Measurements from ENCODE around the gene CCNI.

Gene CCNI

DNA sequence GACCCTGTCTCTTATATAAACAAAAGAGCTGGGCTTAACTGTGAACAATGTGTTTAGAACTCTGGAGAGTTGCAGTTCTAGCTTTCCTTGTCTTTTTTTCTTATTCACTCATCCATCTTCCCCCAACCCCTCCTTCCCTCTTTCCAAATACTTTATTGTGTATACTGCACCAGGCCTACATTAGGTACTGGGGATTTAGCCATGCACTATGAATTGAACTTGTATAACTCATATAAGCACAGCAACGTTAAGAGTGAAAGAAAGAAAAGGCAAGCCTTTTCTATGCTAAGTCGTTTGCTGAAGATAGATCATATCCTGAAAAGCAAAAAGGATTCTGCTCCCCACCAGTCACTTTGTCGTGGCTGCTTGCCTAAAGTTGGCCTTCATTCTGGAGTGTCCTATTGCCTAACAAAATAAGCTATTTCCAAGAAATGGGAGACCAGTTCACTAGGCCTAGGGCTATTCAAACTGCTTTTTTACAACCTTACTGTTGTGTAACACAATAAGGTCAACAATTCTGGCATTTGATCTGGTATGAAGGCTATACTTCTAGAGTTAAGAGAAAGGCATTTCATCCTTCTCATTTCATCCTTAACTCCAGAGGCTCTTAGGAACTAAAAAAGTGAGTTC is 32.2 kb downstream of the CCNI start:
- no peak for TF ChIP-seq EZH2 (IDR thresholded peaks at IDR 0.05; ENCODE audit: borderline replicate concordance, low read length)
- TF ChIP-seq, protein P1, sequence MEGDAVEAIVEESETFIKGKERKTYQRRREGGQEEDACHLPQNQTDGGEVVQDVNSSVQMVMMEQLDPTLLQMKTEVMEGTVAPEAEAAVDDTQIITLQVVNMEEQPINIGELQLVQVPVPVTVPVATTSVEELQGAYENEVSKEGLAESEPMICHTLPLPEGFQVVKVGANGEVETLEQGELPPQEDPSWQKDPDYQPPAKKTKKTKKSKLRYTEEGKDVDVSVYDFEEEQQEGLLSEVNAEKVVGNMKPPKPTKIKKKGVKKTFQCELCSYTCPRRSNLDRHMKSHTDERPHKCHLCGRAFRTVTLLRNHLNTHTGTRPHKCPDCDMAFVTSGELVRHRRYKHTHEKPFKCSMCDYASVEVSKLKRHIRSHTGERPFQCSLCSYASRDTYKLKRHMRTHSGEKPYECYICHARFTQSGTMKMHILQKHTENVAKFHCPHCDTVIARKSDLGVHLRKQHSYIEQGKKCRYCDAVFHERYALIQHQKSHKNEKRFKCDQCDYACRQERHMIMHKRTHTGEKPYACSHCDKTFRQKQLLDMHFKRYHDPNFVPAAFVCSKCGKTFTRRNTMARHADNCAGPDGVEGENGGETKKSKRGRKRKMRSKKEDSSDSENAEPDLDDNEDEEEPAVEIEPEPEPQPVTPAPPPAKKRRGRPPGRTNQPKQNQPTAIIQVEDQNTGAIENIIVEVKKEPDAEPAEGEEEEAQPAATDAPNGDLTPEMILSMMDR (IDR thresholded peaks at IDR 0.05; ENCODE audit: low read length): no peak
- no peak overlapping the region for H3K27ac ChIP-seq (ENCODE audit: low read depth, low read length, poor library complexity, severe bottlenecking)
- H3K79me2 ChIP-seq (ENCODE audit: insufficient read depth, low read length): no peaks in the 10 kb centered on the region
- H3K9ac ChIP-seq (ENCODE audit: low read length): no peak overlapping the region
- H3K9me2 ChIP-seq (ENCODE audit: low read depth, low read length): no peaks in the 10 kb centered on the region
- no peak overlapping the region for H2AFZ ChIP-seq (ENCODE audit: low read length)
- no peaks in the 10 kb centered on the region for H3K4me1 ChIP-seq (ENCODE audit: insufficient read depth, low read length, severe bottlenecking)
- H3K4me3 ChIP-seq (ENCODE audit: low read depth, low read length, poor library complexity, severe bottlenecking): no peak overlapping the region
- H3K9me3 ChIP-seq (ENCODE audit: low read length): no peaks in the 10 kb centered on the region
- peaks cover 42% of the 10 kb centered on the region for H3K36me3 ChIP-seq (ENCODE audit: insufficient read depth, low read length)
- no peaks in the 10 kb centered on the region for H4K20me1 ChIP-seq (ENCODE audit: insufficient read depth, low read length)
- H3K27me3 ChIP-seq (ENCODE audit: insufficient read depth, low read length): no peaks in the 10 kb centered on the region
- H3K4me2 ChIP-seq (ENCODE audit: low read length): no peak overlapping the region
- 0 out of 2 replicates have a peak, but pooled peaks cover 3% of the 10 kb centered on the region for H3F3A ChIP-seq (ENCODE audit: insufficient read depth, low read length)

DNA sequence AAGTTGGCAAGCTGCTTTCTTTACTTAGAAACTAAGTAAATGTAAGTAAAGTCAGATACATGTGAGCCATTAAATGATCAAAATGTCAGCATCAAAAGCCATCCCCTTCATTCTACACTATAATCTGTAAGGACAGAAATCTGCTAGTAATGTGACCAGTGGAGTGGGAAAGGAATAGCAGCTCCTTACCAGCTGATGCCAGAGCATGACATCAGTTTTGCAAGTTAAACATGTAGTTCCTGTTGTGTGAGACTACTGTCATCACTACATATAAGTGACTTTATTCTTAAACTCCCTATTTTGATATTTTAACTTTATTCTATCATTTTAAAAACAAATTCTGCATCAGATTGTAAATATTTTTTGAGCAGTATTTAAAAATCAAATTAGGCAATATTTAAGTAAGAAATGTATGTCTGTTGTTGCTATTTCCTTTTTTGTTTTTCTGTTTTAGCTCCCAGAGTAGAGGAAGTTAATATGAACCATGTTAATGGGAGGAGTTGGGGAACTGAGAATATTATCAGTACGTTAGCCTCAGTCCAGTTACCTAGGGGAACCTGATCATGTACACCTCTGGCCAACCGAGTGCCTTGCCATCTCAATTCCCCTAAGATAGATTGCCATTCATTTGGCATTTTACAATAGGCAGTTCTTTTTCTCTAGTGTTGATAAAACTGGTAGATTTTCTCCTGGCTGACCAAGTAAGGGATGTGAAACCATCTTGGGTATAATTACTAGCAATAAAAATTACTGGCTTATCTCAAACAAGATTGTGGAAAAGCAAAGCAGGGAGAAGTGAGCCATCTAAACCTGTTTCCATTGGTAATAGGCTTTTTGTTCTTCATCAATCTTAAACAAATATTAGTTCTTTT is 34.7 kb downstream of the CCNI start:
- Histone ChIP-seq H3K27ac (ENCODE audit: low read depth, low read length, poor library complexity, severe bottlenecking) (no peak overlapping the region), H3K9ac (ENCODE audit: low read length) (no peak overlapping the region)

DNA sequence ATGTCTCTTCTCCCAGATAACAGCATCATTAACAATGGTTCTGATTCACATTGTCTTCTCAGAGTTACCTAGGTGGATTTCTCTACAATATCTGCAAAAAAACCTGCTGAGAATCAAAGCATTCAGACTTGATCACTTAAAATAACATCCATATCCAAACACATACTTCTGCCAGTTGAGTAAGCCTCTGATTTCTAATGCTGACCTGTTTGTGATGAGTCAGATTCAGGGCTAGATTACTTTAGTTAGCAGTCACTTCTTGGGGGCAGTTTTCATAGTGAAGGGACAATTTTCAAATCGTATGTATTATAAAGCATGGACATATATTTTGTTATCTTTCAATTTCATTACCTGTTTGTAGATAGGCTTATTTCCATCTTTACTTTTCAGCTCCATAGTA is 35.5 kb downstream of the CCNI start:
- Histone ChIP-seq H3K4me3 (ENCODE audit: low read depth, low read length, poor library complexity, severe bottlenecking) (no peak overlapping the region), H3K27me3 (ENCODE audit: insufficient read depth, low read length) (no peaks in the 10 kb centered on the region), H3K9me2 (ENCODE audit: low read depth, low read length) (no peaks in the 10 kb centered on the region), H3K36me3 (ENCODE audit: insufficient read depth, low read length) (peaks cover 13% of the 10 kb centered on the region; the same call in 1 of the 2 replicates), H3K27ac (ENCODE audit: low read depth, low read length, poor library complexity, severe bottlenecking) (no peak overlapping the region), H3F3A (ENCODE audit: insufficient read depth, low read length) (0 out of 2 replicates have a peak, but pooled peaks cover 3% of the 10 kb centered on the region), H3K4me1 (ENCODE audit: insufficient read depth, low read length, severe bottlenecking) (no peaks in the 10 kb centered on the region), H3K9ac (ENCODE audit: low read length) (no peak overlapping the region), H2AFZ (ENCODE audit: low read length) (no peak overlapping the region), H3K9me3 (ENCODE audit: low read length) (no peaks in the 10 kb centered on the region), H3K79me2 (ENCODE audit: insufficient read depth, low read length) (no peaks in the 10 kb centered on the region), H3K4me2 (ENCODE audit: low read length) (no peak overlapping the region), H4K20me1 (ENCODE audit: insufficient read depth, low read length) (no peaks in the 10 kb centered on the region)
- no peak for TF ChIP-seq EZH2 (IDR thresholded peaks at IDR 0.05; ENCODE audit: borderline replicate concordance, low read length)
- TF ChIP-seq, protein P1 (IDR thresholded peaks at IDR 0.05; ENCODE audit: low read length): no peak

More for the DNA sequence above, 34.7 kb downstream of the CCNI start:
- no peaks in the 10 kb centered on the region for H3K9me2 ChIP-seq (ENCODE audit: low read depth, low read length)
- no peaks in the 10 kb centered on the region for H3K27me3 ChIP-seq (ENCODE audit: insufficient read depth, low read length)
- no peaks in the 10 kb centered on the region for H3K4me1 ChIP-seq (ENCODE audit: insufficient read depth, low read length, severe bottlenecking)
- H4K20me1 ChIP-seq (ENCODE audit: insufficient read depth, low read length): no peaks in the 10 kb centered on the region
- no peak overlapping the region for H3K4me3 ChIP-seq (ENCODE audit: low read depth, low read length, poor library complexity, severe bottlenecking)
- peaks cover 16% of the 10 kb centered on the region; the same call in 1 of the 2 replicates for H3K36me3 ChIP-seq (ENCODE audit: insufficient read depth, low read length)
- H3K79me2 ChIP-seq (ENCODE audit: insufficient read depth, low read length): no peaks in the 10 kb centered on the region
- H3K9me3 ChIP-seq (ENCODE audit: low read length): no peaks in the 10 kb centered on the region
- TF ChIP-seq, protein P1 (IDR thresholded peaks at IDR 0.05; ENCODE audit: low read length): no peak
- no peak for TF ChIP-seq EZH2 (IDR thresholded peaks at IDR 0.05; ENCODE audit: borderline replicate concordance, low read length)
- 0 out of 2 replicates have a peak, but pooled peaks cover 3% of the 10 kb centered on the region for H3F3A ChIP-seq (ENCODE audit: insufficient read depth, low read length)
- H2AFZ ChIP-seq (ENCODE audit: low read length): no peak overlapping the region
- H3K4me2 ChIP-seq (ENCODE audit: low read length): no peak overlapping the region
